ENCODE measurements around the gene ZAR1L. TPM values are rescaled to one million over a fixed set of nuclear protein-coding genes. Genes with fewer than 3 reads are reported as not detected.

The ZAR1L gene
- total RNA-seq, 4 donors from 2014 or later = not detected

DNA sequence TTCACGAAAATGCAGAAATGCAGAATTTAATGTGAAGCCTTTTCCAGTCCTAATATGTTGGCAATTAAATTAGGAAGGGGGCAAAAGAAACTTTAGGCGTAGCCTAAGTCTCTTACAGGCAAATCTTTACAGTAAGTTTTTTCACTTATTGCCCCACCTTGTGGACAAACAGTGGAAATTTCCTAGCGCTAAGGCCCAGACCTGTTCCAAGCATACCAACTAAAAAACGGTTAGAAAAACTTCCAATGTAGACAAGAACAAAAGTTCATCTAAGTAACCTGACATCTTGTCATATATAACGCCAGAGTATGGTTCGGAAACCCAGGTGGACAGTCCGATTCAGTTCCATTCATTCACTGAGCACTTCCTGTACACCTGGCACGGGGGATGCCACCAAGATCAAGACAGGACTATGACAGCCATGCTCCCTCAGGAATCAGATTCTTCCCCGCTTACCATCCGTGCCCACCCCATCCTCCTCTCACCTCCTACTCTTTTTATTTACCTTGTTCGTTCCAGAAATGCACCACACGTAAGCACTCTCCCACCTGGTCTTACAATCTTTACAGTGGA, 4.9 kb downstream of the ZAR1L start:
- H3K27ac ChIP-seq = peak overlapping the region in 3 of 4 donors; percentile 23 to 43 (median 35)
- TF ChIP-seq POLR2AphosphoS5 (IDR thresholded peaks at IDR 0.05) (no peak), EP300 (IDR thresholded peaks at IDR 0.05; ENCODE audit: low read depth) (no peak)
- TF ChIP-seq, protein P1, sequence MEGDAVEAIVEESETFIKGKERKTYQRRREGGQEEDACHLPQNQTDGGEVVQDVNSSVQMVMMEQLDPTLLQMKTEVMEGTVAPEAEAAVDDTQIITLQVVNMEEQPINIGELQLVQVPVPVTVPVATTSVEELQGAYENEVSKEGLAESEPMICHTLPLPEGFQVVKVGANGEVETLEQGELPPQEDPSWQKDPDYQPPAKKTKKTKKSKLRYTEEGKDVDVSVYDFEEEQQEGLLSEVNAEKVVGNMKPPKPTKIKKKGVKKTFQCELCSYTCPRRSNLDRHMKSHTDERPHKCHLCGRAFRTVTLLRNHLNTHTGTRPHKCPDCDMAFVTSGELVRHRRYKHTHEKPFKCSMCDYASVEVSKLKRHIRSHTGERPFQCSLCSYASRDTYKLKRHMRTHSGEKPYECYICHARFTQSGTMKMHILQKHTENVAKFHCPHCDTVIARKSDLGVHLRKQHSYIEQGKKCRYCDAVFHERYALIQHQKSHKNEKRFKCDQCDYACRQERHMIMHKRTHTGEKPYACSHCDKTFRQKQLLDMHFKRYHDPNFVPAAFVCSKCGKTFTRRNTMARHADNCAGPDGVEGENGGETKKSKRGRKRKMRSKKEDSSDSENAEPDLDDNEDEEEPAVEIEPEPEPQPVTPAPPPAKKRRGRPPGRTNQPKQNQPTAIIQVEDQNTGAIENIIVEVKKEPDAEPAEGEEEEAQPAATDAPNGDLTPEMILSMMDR (IDR thresholded peaks at IDR 0.05) = peak; percentile 69 to 88 (median 72)
- no peaks in the 10 kb centered on the region for H3K27me3 ChIP-seq
- WGBS, 2 donors (ENCODE audit: low coverage in 1 of 2) = 46 to 48% methylated on average over 8 to 12 of the region's 12 CpGs
- H3K9me3 ChIP-seq = no peaks in the 10 kb centered on the region
- H3K4me3 ChIP-seq = peak overlapping the region in 2 of 4 donors; percentile 2 to 40
- H3K36me3 ChIP-seq = no peaks in the 10 kb centered on the region
- intact Hi-C loops (cut with DNase I; ENCODE audit: low total_unique reads) = loop anchor here (2.0 to 5.0 kb wide), 2 partner anchors 283 to 401 kb away; no protein-coding TSS in a partner anchor
- DNase-seq = no peak
- H3K4me1 ChIP-seq = peaks cover 0 to 15% (median 8%) of the 10 kb centered on the region in 4 donors
- in situ Hi-C loops (cut with MboI; ENCODE audit: low pct_ligation_motif_present in 1 of 4, low pct_unique_long_range_greater_than_20kb in 1 of 4, low sequenced_read_pairs in 3 of 4) = loop anchor here in 2 of 4 donors (25.0 kb wide), 2 partner anchors 298 to 398 kb away; no protein-coding TSS in a partner anchor

DNA sequence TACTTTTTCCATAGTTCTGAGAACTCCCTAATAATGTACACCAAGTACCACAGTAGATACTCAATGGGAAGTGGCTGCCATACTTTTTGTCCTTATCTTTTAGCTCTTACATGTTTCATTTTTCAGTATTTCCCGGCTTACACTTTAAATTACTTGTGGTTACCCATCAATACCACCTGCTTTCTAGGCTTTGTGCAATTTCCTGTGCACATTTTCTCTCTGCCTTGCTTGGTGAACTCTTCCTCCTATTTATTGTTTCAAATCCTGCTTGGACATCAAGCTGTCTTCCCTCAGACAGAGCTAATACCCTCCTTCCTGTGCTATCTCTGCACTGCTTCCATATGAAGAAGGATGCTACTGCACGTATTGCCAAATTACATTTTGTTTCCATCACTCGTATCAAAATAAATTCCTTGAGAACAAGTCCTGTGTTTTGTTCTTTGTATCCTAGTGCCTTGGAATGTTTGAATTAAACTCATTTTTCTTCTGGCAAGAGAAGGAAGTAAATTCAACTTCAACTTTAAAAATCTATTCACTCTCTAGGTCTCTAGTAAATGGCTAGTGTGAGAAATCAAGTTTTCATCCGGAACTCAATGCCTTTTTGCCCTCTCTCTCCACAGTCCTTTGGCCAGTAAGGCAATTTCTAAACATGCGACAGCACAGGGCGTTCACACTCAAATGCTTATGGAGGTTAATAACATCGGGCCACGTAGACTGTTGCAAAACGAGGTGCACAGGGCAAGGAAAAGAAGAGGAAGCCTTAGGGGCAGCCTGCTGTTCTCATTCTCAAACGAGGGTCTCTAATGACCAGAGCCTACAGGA, 5.6 kb downstream of the ZAR1L start:
- H3K27me3 ChIP-seq = no peaks in the 10 kb centered on the region
- intact Hi-C loops (cut with DNase I; ENCODE audit: low total_unique reads) (loop anchor here (2.0 to 5.0 kb wide), 2 partner anchors 282 to 401 kb away; no protein-coding TSS in a partner anchor), in situ Hi-C loops (cut with MboI; ENCODE audit: low pct_ligation_motif_present in 1 of 4, low pct_unique_long_range_greater_than_20kb in 1 of 4, low sequenced_read_pairs in 3 of 4) (loop anchor here (10.0 to 25.0 kb wide), 4 partner anchors 285 to 397 kb away; no protein-coding TSS in a partner anchor)
- H3K9me3 ChIP-seq = no peaks in the 10 kb centered on the region
- no peak for TF ChIP-seq EP300 (IDR thresholded peaks at IDR 0.05; ENCODE audit: low read depth)
- no peak for TF ChIP-seq POLR2AphosphoS5 (IDR thresholded peaks at IDR 0.05)
- TF ChIP-seq POLR2A (IDR thresholded peaks at IDR 0.05) = no peak
- TF ChIP-seq, protein P1 (IDR thresholded peaks at IDR 0.05) = no peak
- H3K36me3 ChIP-seq = no peaks in the 10 kb centered on the region
- peak; percentile 12 for DNase-seq
- H3K4me1 ChIP-seq = peaks cover 0 to 10% (median 5%) of the 10 kb centered on the region in 4 donors
- H3K27ac ChIP-seq = peak overlapping the region in 3 of 4 donors; percentile 23 to 43 (median 35)
- H3K4me3 ChIP-seq = peak overlapping the region in 2 of 4 donors; percentile 2 to 40
- 27 to 30% methylated on average over 9 to 10 of the region's 10 CpGs for WGBS, 2 donors (ENCODE audit: low coverage in 1 of 2)

DNA sequence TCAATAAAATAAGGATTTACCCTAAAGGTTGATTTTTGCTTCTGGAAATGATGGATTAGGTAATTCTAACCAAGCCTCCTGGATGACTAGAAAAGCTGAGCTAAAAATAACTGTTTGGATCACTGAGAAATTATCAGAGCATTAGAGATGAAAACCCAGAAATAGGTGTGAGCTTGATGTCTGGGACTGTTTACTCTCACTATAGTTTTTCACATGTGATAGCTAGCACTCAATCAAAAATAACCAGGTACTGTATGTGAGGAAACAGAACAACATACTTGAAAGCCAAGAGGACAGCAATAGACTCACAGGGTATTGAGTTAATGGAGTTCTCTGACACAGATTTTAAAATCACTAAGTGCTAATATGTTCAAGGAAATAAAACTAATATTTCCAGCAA, 9.5 kb downstream of the ZAR1L start:
- intact Hi-C loops (cut with DNase I; ENCODE audit: low total_unique reads) (no loop called here), in situ Hi-C loops (cut with MboI; ENCODE audit: low pct_ligation_motif_present in 1 of 4, low pct_unique_long_range_greater_than_20kb in 1 of 4, low sequenced_read_pairs in 3 of 4) (loop anchor here (10.0 to 25.0 kb wide), 4 partner anchors 281 to 393 kb away; no protein-coding TSS in a partner anchor)
- H3K9me3 ChIP-seq = no peaks in the 10 kb centered on the region
- H3K27me3 ChIP-seq = peaks cover 7% of the 10 kb centered on the region
- no peak overlapping the region for H3K4me3 ChIP-seq
- no peak overlapping the region for H3K27ac ChIP-seq
- H3K36me3 ChIP-seq = no peaks in the 10 kb centered on the region
- no peak for DNase-seq
- H3K4me1 ChIP-seq = peaks cover 0 to 10% (median 5%) of the 10 kb centered on the region in 4 donors
- TF ChIP-seq POLR2A (IDR thresholded peaks at IDR 0.05) (no peak), EP300 (IDR thresholded peaks at IDR 0.05; ENCODE audit: low read depth) (no peak), POLR2AphosphoS5 (IDR thresholded peaks at IDR 0.05) (no peak)
- TF ChIP-seq, protein P1 (IDR thresholded peaks at IDR 0.05) = no peak

DNA sequence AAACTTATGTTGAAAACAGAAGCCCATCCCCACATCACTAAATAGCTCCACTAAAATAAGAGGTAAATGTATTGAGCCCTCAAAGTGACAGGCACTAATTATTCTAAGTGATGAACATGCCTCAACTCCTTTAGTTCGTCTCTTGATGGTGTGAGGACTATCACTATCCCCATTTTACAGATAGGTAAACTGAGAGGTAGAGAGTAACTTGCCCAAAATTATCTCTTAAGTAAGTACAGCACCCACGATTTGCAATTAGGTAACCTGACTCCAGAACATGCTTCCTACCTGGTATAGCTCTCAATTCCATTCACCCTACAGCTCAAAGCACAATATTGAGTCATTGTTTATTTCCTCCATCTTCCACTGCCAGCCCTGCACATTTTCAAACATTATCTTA, 12.7 kb downstream of the ZAR1L start:
- TF ChIP-seq, protein P1 (IDR thresholded peaks at IDR 0.05) = no peak
- TF ChIP-seq POLR2AphosphoS5 (IDR thresholded peaks at IDR 0.05) (no peak), EP300 (IDR thresholded peaks at IDR 0.05; ENCODE audit: low read depth) (no peak), POLR2A (IDR thresholded peaks at IDR 0.05) (no peak)
- intact Hi-C loops (cut with DNase I; ENCODE audit: low total_unique reads) = no loop called here
- in situ Hi-C loops (cut with MboI; ENCODE audit: low pct_ligation_motif_present in 1 of 4, low pct_unique_long_range_greater_than_20kb in 1 of 4, low sequenced_read_pairs in 3 of 4) = loop anchor here (10.0 to 25.0 kb wide), 4 partner anchors 278 to 390 kb away; no protein-coding TSS in a partner anchor

More for the DNA sequence above, 12.7 kb downstream of the ZAR1L start:
- no peak overlapping the region for H3K4me3 ChIP-seq
- H3K27ac ChIP-seq = no peak overlapping the region
- 75% methylated on average over 2 of the region's 2 CpGs; no CpG with 5 or more reads in 1 of the 2 donors for WGBS, 2 donors (ENCODE audit: low coverage in 1 of 2)
- H3K36me3 ChIP-seq = no peaks in the 10 kb centered on the region
- peaks cover 7% of the 10 kb centered on the region for H3K27me3 ChIP-seq
- no peak for DNase-seq
- H3K9me3 ChIP-seq = no peaks in the 10 kb centered on the region
- no peaks in the 10 kb centered on the region for H3K4me1 ChIP-seq

Measured in transverse colon (tissue), 4 donors.